Hepatocyte (in vitro differentiated cells): ENCODE data around the gene LYRM4. TPM values are rescaled to one million over a fixed set of nuclear protein-coding genes. Genes with fewer than 3 reads are reported as not detected.

Source experiments
- DNase-seq: peaks from one replicate; pipeline ENCODE4 v3.0.0-alpha.2; 2016; ENCODE audit warnings: low spot score
- H2AFZ ChIP-seq: fragments of 200-600 bp; sonication (generic); 2 replicates; pipeline ENCODE4 v1.6.0; 2016; ENCODE audit warnings: antibody characterized with exemption, mild to moderate bottlenecking
- H3K27ac ChIP-seq: fragments of 200-600 bp; sonication (generic); 2 replicates; pipeline ENCODE4 v1.5.1; 2016; ENCODE audit warnings: mild to moderate bottlenecking
- H3K27me3 ChIP-seq: fragments of 200-600 bp; sonication (generic); 2 replicates; pipeline ENCODE4 v1.6.1; 2016
- H3K36me3 ChIP-seq: fragments of 200-600 bp; sonication (generic); replicated peaks from 2 replicates; pipeline ENCODE4 v1.5.1; 2016; ENCODE audit warnings: low read depth; ENCODE audit not compliant: insufficient read depth
- H3K4me1 ChIP-seq: fragments of 200-600 bp; sonication (generic); 2 replicates; pipeline ENCODE4 v1.5.1; 2016; ENCODE audit warnings: mild to moderate bottlenecking, moderate library complexity; ENCODE audit not compliant: insufficient read depth
- H3K4me2 ChIP-seq: fragments of 200-600 bp; sonication (generic); 2 replicates; pipeline ENCODE4 v1.6.0; 2016
- H3K4me3 ChIP-seq: fragments of 200-600 bp; sonication (generic); 2 replicates; pipeline ENCODE4 v1.5.1; 2016; ENCODE audit warnings: mild to moderate bottlenecking
- H3K79me2 ChIP-seq: fragments of 200-600 bp; sonication (generic); 2 replicates; pipeline ENCODE4 v1.6.0; 2017; ENCODE audit warnings: mild to moderate bottlenecking
- H3K9me2 ChIP-seq: fragments of 200-600 bp; sonication (generic); replicated peaks from 2 replicates; pipeline ENCODE4 v1.6.0; 2017; ENCODE audit warnings: mild to moderate bottlenecking; ENCODE audit not compliant: insufficient read depth
- H3K9me3 ChIP-seq: fragments of 200-600 bp; sonication (generic); 2 replicates; pipeline ENCODE4 v1.5.1; 2016; ENCODE audit warnings: low read depth, mild to moderate bottlenecking
- H4K20me1 ChIP-seq: fragments of 200-600 bp; sonication (generic); 2 replicates; pipeline ENCODE4 v1.6.0; 2016; ENCODE audit warnings: mild to moderate bottlenecking; ENCODE audit not compliant: insufficient read depth, poor library complexity, severe bottlenecking
- CTCF ChIP-seq: fragments of 200-600 bp; sonication (generic); IDR thresholded peaks from 2 replicates; pipeline ENCODE4 v1.5.1; 2016; ENCODE audit warnings: antibody characterized with exemption, mild to moderate bottlenecking; ENCODE audit not compliant: poor library complexity
- EZH2 ChIP-seq: fragments of 200-600 bp; sonication (generic); IDR thresholded peaks from 2 replicates; pipeline ENCODE4 v1.6.1; 2016; ENCODE audit warnings: antibody characterized with exemption, mild to moderate bottlenecking, borderline replicate concordance
- EZH2phosphoT487 ChIP-seq: fragments of 200-600 bp; sonication (generic); IDR thresholded peaks from one replicate; pipeline ENCODE4 v1.6.1; 2018; ENCODE audit warnings: antibody characterized with exemption, mild to moderate bottlenecking, low read depth, moderate library complexity; ENCODE audit not compliant: unreplicated experiment, severe bottlenecking
- WGBS: methylation state at CpG from one replicate; pipeline ENCODE4 v1.1.6; 2016; ENCODE audit warnings: low lambda C conversion rate; ENCODE audit errors: missing lambda C conversion rate; 5-methylcytosine and 5-hydroxymethylcytosine counted together
- polyA plus RNA-seq: library from polyadenylated mRNA; unstranded; fragments of >200 nt; fragmentation: Nextera tagmentation; extraction: Ambion mirVana; gene quantifications from 2 replicates; pipeline ENCODE4 v1.2.1, GENCODE V29; 2016
- total RNA-seq: library from RNA; depleted of rRNA; stranded (reverse); fragments of >200 nt; gene quantifications from 2 replicates; pipeline ENCODE4 v1.2.3, GENCODE V29; 2014

LYRM4 gene
- total and polyA plus RNA-seq, 2 experiments from 2014 or later = 20.5 to 22.9 TPM

- H3K4me1 ChIP-seq = no peaks in the 10 kb centered on the region
- no peaks in the 10 kb centered on the region for H3K36me3 ChIP-seq
- H4K20me1 ChIP-seq = no peaks in the 10 kb centered on the region
- no peaks in the 10 kb centered on the region for H3K9me3 ChIP-seq
- TF ChIP-seq EZH2 = no peak
- H3K79me2 ChIP-seq = no peaks in the 10 kb centered on the region
- DNase-seq = no peak
- 91% methylated on average over 3 of the region's 3 CpGs for WGBS
- H3K4me3 ChIP-seq = no peak overlapping the region
- H3K9me2 ChIP-seq = no peaks in the 10 kb centered on the region
- H3K27ac ChIP-seq = no peak overlapping the region
- no peak overlapping the region for H3K4me2 ChIP-seq
- H2AFZ ChIP-seq = no peak overlapping the region
- no peaks in the 10 kb centered on the region for H3K27me3 ChIP-seq
These were observed 69.0 kb downstream of the LYRM4 start for GRCh38 chr6:5191722-5192121.

- Histone ChIP-seq H4K20me1 (no peaks in the 10 kb centered on the region), H3K27me3 (no peaks in the 10 kb centered on the region), H3K4me2 (no peak overlapping the region), H3K4me1 (no peaks in the 10 kb centered on the region), H3K9me3 (no peaks in the 10 kb centered on the region), H2AFZ (no peak overlapping the region), H3K27ac (peak overlapping the region; percentile 13), H3K9me2 (no peaks in the 10 kb centered on the region), H3K4me3 (no peak overlapping the region), H3K79me2 (no peaks in the 10 kb centered on the region), H3K36me3 (no peaks in the 10 kb centered on the region)
- no peak for DNase-seq
- WGBS = 89% methylated on average over 6 of the region's 6 CpGs
- TF ChIP-seq EZH2 (no peak), EZH2phosphoT487 (no peak), CTCF (no peak)
These were observed 69.5 kb downstream of the LYRM4 start for GRCh38 chr6:5191222-5191621.

- no peaks in the 10 kb centered on the region for H3K4me1 ChIP-seq
- no peaks in the 10 kb centered on the region for H3K79me2 ChIP-seq
- no peak overlapping the region for H2AFZ ChIP-seq
- peak; percentile 66 for DNase-seq
- H3K27me3 ChIP-seq = no peaks in the 10 kb centered on the region
- no peaks in the 10 kb centered on the region for H4K20me1 ChIP-seq
- no peak overlapping the region for H3K4me3 ChIP-seq
- TF ChIP-seq CTCF = no peak
- no peak for TF ChIP-seq EZH2
- TF ChIP-seq EZH2phosphoT487 = no peak
- H3K9me2 ChIP-seq = no peaks in the 10 kb centered on the region
- H3K4me2 ChIP-seq = no peak overlapping the region
- no peaks in the 10 kb centered on the region for H3K36me3 ChIP-seq
- peak overlapping the region; percentile 13 for H3K27ac ChIP-seq
- 44% methylated on average over 3 of the region's 3 CpGs for WGBS
- no peaks in the 10 kb centered on the region for H3K9me3 ChIP-seq
These were observed 70.2 kb downstream of the LYRM4 start for GRCh38 chr6:5190507-5190906.

GRCh38 chr6:5188646-5189045 is 72.1 kb downstream of the LYRM4 start:
- Histone ChIP-seq H3K4me3 (no peak overlapping the region), H3K27ac (no peak overlapping the region), H2AFZ (no peak overlapping the region), H3K4me2 (no peak overlapping the region), H3K36me3 (no peaks in the 10 kb centered on the region), H3K4me1 (no peaks in the 10 kb centered on the region), H3K9me3 (no peaks in the 10 kb centered on the region), H3K27me3 (no peaks in the 10 kb centered on the region), H3K9me2 (no peaks in the 10 kb centered on the region), H3K79me2 (no peaks in the 10 kb centered on the region), H4K20me1 (no peaks in the 10 kb centered on the region)
- WGBS = 92% methylated on average over 3 of the region's 3 CpGs
- DNase-seq = no peak
- TF ChIP-seq EZH2phosphoT487 = no peak
- no peak for TF ChIP-seq EZH2
- TF ChIP-seq CTCF = no peak
